HG03039 (cell line): ENCODE results near the gene MGST2.
"Not testable (repeated sequence)": the region's sequence is repeated elsewhere in the genome, so short reads cannot be mapped to it uniquely, and the experiment has no call there.

Experiments
- ATAC-seq: cut with Tn5 transposase; IDR thresholded peaks from one replicate; pipeline ENCODE4 v1.9.1; 2021; ENCODE audit warnings: mild to moderate bottlenecking, moderate library complexity; ENCODE audit not compliant: unreplicated experiment

Gene MGST2

DNA sequence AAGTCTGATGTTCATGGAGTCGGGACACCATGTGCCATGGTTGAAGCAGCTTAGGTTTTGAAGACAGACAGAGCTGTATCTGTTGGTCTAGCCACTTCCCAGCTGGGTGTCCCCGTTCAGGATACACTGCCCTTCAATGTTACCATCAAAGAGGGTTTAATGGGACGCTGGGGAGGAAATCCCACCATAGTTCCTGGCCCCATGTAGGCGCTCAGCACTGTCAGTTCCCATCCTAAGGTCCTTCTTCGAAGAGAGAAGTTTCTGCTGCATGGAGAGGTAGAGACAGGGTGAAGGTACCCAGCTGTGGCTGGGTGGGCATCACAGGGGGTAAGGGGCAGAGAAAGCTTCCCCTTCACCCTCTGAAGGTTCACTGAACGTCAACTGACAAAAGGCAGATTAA lies 3.7 kb downstream of the MGST2 start:
- ATAC-seq, result no peak

DNA sequence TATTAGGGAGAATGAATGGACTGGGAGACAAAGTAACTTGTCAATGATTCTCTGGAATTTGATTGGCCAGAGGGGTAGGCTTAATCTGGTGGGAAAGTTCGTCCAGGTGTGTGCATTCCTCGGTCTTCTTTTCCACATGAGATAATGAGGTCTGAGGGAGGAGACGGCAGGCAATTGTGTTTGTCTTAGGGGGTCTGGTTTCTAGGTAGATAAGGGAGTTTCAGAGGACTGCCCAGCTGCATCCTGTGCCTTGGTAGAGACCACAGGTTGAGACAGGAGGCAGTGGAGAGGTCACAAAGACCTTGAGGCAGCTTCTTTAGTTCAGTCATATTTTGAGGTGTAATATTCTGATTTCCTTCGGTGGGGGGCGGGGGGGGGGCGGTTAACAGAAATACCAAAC lies 4.3 kb downstream of the MGST2 start:
- ATAC-seq, result no peak

DNA sequence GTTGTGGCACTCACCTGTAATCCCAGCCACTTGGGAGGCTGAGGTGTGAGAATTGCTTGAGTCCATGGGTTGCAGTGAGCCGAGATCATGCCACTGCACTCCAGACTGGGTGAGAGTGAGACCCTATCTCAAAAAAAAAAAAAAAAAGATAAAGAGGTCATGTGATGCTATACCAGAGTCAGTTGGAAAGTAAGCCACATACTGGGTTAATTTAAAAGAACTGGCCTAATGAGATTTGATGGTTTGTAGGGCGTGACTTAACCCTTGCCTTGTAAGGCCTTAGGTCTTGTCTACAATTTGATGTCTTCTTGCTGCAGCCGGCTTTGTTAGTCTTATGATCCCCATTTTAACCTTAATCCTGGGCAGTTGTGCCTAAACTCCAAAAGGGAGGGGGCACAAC lies 5.2 kb downstream of the MGST2 start:
- ATAC-seq, result no peak

DNA sequence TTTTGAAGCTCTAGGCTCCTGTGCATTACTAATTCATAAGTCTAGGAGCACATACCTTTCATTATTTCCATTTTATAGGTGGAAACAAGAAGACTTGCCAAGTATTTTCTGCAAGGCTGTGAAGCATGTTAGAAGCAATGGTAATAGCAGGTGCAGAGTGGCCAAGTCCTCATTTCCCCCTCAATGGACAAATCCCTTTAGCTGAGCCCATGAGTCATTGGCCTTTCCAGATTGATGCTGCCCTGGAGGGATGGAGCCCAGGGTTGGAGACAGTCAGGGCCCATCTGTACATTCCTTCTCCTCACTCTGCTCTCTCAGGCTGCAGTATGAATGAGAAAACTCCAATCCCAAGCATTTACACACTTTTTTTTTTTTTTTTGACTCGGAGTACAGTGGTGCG lies 6.6 kb downstream of the MGST2 start:
- ATAC-seq, result no peak

DNA sequence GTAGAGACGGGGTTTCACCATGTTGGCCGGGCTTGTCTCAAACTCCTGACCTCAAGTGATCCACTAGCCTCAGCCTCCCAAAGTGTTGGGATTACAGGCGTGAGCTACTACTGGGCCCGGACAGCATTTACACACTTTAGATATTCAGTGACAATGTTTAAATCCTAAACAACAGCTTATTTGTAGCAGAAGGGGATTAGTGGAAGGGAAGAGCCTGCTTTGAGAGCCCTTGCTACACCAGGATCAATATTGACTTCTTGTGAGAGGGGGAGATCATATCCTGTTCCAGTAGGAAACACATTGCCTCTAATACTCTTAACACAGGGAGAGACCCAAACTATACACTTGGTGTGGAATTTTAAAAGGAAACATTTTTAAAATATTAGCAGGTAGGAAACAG lies 7.1 kb downstream of the MGST2 start:
- ATAC-seq, result no peak

DNA sequence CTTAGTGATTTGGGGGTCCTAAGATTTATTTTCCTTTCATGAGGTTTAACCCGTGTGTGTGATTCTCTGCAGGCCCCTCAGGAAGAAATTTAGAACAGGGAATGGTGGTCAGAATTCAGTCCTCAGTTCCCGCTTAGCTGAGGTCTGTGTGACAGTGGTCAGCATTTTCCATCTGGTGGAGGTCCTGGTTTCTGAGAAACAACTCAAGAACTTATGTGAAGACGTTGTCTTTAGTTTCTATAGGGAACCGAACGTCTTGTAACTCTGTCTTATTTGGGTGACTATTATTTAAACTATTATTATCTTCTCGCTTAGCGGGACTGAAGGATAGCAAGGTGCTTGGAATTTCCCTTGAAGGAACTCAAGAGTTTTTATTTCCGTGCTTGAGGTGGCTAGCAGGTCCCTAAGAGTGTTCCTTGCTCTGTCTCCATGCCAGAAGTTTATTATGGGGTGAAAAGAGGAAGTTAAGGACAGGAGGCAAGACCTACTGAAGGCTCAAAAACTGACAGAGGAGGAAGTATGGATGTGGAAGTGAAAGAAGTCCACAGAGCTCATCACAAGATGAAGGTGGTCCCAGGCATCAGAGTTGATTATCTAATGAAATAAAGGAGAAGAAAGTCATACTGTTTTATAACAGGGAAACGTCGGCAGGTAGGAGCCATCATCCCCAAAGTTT lies 9.4 kb downstream of the MGST2 start:
- ATAC-seq, result no peak

DNA sequence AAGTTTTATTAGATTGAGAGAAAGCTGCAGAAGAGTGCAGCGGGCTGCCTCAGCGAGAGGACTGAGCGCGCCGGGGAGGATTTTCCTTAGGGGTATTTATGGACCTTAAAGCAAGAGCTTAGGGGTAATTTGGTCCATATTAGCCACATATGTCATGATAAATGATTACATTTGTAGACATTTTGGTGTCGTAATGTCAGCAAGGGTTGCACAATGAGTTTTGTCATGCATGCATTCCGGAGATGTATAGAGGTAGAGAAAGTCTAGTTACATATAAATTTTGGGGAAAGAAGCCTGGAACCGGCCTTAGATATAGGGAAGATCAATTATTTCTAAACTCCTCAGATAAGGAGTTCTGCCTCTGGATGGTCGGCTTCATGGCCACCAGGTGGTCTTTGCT lies 10.0 kb downstream of the MGST2 start:
- ATAC-seq, result no peak

DNA sequence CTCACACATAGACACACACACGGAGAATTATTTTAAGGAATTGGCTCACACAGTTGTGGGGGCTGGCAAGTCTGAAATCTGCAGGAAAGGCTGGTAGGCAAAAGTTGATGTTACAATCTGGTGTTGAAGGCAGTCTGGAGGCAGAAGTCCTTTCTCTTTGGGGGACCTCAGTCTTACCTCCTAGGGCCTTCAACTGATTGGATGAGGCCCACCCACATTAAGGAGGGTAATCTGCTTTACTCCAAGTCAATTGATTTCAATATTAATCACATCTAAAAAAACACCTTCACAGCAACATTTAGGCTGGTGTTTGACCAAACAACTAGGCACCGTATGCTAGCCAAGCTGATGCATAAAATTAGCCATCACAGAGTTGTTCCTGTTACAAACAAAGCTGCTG lies 10.7 kb downstream of the MGST2 start:
- ATAC-seq, result no peak

DNA sequence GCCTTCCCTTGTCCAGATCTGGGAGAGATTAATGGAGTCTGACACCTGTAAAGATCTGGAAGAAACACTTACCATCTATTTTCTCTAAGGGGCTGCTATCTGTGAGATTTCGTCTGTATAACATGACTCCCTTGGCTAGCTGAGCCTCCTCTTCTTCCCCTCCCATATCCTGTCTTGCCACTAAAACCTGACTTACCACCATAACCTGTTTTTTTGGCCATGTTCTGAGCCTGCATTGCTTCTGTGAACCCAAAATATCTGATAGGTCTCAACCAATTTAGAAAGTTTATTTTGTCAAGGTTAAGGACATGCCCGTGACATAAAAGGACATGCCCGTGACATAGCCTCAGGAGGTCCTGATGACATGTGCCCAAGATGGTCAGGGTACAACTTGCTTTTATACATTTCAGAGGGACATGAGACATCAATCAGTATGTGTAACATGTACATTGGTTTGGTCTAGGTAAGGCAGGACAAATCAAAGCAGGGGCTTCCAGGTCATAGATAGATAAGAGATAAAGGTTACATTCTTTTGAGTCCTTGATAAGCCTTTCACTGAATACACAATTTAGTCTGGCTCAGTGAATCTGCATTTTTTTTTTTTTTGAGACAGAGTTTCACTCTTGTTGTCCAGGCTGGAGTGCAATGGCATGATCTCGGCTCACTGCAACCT lies 11.4 kb downstream of the MGST2 start:
- ATAC-seq, result no peak

DNA sequence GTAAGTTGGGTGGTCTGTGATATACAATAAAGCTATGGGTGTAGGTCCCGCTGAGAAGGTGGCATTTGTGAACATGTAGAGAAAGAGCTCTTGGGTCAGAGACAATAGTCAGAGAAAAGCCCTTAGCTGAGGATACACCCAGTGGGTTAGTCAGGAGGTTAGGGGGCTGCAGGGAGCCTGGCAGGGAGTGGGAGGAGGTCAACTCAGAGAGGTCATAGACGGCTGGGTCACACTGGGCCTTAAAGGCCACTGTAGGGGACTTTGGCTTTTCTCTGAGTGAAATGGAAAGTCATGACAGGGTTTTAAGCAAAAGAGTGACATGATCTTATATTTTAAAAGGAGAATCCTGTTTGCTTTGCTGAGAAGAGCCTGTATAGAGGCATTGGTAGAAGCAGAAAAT lies 16.7 kb downstream of the MGST2 start:
- no peak for ATAC-seq

DNA sequence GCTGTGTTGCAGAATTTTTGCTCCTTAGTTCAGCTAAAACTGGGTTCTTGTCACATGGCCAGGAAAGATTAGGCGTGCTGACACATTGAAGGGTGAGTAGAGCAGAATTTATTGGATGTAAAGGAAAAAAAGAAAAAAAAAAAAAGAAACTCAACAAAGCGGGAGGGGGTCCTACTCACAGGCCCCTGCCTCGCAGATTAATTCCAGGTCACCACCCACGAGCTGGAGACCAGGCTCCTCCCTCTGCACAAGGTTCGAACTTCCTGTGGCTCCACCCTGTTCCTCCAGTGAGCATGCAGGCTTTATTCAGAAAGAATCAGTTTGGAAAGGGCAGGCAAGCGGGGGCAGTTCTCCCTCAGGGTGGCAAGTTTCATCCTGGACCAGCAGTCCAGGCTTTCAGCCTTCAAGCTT lies 17.1 kb downstream of the MGST2 start:
- no peak for ATAC-seq

DNA sequence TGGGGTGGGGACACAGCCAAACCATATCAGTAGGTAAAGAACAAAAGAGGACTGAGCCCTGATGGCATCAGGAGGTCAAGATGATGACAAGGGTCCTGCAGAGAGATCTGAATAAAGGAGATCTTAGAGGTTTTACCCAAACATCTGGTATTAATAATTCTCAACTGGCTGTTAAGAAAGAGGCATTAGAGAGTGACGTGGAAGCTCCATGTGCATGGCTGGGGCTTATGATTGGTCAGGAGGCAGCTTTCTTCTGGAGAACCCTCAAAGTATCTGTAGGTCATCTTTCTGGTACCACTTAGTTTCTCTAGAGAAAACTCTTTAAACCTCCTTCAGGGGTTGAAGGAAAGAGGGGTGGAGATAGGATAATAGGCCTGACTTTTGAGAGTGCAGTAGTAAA lies 18.7 kb downstream of the MGST2 start:
- ATAC-seq, result no peak

DNA sequence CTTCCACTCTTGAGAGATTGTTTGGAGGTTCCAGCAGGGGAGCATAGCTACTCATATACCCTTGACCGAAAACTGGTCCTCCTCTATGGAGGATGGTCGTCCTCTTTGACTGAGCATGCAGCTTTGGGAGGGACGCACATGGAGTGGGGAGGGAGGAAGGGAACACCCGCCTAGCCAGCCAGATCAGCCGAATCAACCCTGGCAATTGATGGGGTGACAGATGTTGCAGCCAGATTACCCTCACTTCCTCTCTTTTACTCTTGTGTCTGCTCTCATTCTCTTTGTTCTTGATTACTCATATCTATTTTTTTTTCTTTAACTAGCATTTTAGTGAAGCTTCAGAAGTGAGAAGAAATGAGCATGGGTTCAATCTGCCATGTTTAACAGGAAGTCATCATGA lies 19.6 kb downstream of the MGST2 start:
- ATAC-seq, result no peak

DNA sequence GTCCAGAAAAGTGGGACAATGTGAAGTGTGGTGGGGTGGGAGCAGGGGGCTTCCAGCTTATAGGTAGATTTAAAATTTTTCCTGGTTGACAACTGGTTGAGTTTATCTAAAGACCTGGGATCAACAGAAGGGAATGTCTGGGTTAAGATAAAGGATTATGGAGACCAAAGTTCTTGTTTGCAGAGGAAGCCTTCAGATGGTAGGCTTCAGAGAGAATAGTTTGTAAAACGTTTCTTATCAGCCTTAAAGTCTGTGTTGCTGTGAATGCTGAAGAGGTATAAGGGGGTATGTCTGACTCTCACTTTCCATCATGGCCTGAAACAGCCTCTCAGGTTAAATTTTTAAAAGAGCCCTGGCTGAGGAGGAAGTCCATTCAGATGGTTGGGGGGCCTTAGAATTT lies 20.5 kb downstream of the MGST2 start:
- ATAC-seq, result no peak

DNA sequence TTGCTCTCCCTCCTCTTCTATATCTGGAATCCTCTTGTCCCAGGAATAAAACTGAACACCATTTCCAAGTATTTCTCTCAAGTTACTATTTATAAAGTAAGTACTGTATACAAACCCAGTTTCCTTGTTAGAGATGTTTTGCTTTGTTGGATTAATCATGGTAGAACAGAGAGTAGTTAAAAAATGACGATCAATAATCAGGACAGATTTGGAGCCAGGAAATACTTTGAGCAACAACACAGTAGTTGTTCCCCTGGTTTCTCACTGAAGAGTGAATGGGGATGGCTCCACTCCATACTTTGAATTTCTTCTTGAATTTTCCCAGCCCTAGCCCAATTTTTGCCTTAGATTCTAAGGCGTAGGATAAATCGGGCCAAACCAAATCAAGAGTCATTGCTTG lies 21.4 kb downstream of the MGST2 start:
- no peak for ATAC-seq

DNA sequence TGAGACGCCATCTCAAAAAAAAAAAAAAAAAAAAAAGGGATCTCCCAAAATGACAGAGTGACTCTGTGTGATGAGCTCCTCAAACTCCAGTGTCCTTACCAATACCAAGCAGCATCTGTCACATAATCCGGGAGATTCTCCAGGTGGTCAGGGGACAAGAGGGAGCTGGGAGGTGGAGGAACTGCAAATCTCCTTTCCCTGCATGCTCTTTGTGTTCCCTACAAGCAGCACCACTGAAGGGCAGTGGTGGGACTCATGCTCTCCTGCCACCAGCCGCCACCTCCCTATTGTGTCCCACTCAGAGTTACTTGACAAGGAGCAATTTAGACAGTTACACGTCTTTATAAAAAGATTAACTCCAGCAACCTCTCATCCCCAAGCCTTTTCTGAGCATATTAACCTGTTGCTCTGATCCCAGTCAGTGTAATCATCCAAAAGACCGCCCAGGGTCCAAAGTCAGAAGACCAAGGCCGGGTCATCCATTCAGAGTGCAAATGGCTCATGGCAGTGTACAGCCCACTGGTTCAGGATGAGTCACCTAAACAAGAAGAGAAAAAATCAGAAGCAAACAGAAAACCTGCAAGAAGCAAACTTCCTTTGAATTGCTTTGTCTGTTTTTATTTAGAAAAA lies 23.6 kb downstream of the MGST2 start:
- no peak for ATAC-seq

DNA sequence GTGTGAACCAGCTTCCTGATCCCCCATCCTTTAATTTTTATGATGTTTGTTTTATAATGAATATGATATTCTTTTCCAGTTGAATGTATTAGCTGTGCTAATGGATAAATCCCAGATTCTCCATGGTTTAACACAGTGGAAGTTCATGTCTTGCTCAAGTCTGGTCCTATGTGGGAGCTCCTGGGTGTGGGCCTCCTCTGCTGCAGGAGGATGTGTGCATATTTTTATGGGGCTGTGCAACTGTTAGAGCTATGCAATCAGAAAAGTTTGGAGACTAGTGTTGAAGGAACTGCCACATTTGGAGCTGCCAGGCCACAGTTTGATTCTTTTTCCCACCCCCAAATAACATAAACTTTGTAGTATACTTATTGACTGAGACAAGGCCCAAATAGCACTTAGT lies 24.8 kb downstream of the MGST2 start:
- no peak for ATAC-seq

DNA sequence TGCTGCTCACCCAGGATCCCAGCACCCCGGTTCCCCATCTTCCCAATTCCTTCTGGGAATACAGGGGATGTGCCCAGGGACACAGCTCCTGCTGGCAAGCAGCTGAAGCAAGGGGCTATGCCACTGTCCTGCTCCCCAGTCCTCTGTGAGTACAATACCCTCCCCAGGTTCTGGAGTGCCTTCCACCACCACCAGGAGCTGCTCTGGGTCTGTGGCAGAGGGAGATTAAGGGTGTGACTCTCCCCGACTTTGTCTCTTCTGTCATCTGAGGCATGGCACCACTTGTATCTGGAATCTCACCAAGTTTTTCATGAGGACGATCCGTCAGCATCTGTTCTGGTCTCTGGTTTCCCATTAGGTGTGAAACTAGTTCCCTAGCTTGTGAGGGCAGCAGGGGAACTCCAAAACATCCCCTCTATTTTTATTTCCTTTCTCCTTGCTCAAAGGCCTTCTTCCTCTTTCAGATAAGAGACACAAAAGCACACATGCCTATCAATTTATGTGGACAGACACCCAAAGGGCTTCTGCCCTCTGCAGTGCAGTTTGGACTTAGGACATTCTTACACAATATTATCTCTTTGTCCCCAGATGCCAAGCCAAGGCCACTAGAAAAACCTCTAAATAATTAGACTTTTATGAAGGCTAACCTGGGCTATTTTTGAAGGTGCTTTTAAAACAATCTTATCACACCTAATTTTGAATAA lies 26.8 kb downstream of the MGST2 start:
- ATAC-seq, result no peak

DNA sequence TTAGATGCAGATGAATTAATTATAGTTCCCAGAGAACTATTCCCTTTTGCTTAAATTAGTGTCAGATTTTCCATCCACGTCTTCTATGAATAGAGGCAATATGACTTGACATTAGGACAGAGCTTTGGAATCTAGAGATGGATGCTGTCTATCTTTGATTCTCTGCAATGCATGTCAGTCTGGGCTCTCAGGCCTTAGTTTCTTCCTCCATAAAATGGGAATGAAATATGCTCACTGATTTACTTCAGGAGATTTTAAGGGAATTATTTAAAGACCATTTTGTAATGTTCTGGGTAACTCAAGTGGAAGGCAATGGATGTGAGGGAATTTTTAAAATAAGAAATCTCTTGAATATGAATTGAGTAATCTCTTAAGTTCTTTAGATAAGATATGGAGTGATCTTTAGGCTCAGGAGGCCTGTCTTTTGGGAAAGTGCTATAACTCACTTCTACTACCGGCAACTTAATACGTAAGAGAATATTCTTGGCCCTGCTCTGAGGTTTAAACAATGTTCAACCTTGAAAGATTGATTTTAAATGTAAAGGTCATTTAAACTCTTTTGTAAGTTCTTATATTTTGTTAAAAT lies 29.0 kb downstream of the MGST2 start:
- no peak for ATAC-seq

DNA sequence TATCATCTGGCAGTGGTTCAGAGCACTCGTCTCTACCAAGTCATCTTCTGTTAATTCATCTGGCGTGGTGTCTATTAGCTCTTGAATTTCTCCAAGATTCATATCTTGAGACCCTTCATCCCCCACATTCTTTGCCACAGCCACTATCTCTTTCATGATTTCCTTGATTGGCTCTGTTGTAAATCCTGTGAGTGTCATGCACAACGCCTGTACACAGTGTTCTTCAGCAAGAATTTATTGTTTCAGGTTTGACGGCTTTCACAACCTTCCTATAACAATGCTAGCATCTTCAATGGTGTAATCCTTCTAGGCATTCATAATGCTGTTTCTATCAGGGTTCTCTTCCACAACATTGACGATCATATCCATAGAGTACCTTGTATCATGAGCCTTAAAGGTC lies 30.9 kb downstream of the MGST2 start:
- no peak for ATAC-seq

DNA sequence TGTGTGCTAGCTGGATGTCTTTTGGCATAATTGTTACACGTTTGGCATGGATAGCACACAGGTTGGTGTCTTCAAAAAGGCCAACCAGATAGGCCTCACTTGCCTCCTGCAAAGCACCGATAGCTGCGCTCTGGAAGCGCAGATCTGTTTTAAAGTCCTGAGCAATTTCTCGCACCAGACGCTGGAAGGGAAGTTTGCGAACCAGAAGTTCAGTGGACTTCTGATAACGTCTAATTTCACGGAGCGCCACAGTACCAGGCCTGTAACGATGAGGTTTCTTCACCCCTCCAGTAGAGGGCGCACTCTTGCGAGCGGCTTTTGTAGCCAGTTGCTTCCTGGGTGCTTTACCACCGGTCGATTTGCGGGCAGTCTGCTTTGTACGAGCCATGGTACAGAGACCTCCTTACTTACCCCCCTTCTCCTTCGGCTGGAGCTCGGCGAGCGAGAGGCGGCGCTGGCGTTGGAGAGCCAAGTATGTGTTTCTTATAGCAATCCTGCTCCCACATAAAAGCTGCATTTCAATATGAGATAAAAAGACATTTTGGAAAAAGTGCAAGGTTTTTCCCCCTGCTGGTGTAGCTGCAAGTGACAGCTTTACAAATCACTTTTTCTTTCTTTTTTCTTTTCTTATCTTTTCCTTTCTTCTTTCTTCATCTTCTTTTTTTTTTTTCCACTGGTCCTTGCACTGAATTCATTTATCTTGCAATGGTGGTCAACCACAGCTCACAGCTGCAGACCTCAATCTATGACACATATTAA lies 32.7 kb downstream of the MGST2 start:
- not testable (repeated sequence) for ATAC-seq
